ENCODE data around the gene MAB21L3.
A peak's percentile ranks its signal among the peaks of the same experiment; 100 is the strongest.
"Not testable (repeated sequence)": the region's sequence is repeated elsewhere in the genome, so short reads cannot be mapped to it uniquely, and the experiment has no call there.

MAB21L3 gene

DNA sequence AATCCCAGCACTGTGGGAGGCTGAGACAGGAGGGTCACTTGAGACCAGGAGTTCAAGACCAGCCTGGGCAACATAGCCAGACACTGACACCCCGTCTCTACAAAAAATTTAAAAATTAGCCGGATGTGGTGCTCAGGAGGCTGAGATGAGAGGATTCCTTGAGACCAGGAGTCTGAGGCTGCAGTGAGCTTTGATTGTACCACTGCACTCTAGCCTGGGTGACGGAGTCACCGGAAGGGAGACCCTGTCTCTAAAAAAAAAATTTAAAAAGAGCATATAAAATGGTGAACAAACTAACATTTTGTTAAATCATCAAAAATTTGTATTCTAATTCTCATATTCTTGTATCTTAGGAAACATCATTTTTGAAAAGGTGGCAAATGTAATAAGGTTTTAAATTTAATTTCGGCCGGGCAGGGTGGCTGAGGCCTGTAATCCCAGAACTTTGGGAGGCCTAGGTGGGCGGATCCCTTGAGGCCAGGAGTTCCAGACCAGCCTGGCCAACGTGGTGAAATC is 27.1 kb downstream of the MAB21L3 start:
- no peak for DNase-seq (ENCODE audit: low read depth)

DNA sequence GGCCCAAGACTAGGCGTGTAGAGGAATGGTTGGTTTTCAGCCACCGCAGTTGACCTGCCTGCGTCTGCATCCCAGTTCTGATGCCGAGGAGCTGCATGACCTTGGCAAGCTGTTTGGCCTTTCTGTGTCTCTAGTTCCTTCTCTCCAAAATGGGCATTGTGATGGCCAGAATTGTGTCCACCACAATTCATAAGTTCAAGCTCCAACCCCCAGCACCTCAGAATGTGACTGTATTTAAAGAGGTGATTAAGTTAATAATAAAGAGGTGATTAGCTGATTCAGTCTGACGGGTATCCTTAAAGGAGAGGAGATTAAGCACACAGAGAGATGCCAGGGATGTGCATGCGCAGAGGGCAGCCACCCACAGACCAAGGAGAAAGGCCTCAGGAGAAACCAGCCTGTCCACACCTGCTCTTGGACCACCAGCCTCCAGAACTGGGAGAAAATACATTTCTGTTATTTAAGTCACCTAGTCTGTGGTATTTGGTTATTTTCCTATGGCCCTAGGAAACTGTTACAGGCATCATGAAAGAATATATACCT is 28.5 kb downstream of the MAB21L3 start:
- no peak for DNase-seq (ENCODE audit: low read depth)

DNA sequence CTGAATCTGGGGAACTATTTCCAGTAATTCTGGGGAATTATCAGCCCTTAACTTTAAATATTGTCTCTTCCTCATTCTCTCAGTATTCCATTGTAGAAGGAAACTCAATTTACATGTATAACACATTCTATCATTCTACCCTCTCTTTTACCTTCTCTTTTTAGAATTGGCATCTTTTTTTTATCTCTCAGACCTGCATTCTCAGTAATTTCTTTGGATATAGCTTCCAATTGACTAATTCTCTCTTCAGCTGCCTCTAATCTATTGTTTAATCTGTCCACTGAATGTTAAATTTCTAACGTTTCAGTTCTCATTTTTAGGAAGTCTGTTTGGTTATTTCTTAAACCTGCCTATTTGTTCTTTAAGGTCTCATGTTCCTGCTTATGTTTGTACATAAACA is 33.0 kb downstream of the MAB21L3 start:
- no peak for DNase-seq (ENCODE audit: low read depth)

- not testable (repeated sequence) for DNase-seq (ENCODE audit: low read depth)
Measured at GRCh38 chr1:116146447-116147113, 35.4 kb downstream of the MAB21L3 start.

DNA sequence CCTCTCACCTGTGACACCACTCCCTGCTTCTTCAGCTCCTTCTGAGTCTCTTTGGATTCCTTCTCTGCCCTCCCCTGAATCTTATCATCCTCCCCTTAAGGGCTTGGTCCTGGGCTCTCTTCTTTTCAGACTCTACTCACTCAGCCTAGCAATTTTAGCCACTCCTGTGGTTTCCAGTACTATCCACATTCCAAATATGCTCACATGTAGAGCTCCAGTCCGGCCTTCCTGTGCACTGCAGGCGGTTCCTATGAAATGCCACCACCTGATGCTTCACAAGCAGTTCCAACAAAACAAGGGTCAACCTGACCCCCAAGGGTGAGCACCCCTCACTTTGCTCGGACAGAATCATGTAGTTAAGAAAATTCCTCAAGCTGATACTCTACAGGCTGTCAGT is 35.9 kb downstream of the MAB21L3 start:
- no peak for DNase-seq (ENCODE audit: low read depth)

- no peak for DNase-seq (ENCODE audit: low read depth)
Measured at GRCh38 chr1:116147972-116148371, 36.8 kb downstream of the MAB21L3 start.

- DNase-seq (ENCODE audit: low read depth): no peak
Measured at GRCh38 chr1:116148967-116149366, 37.8 kb downstream of the MAB21L3 start.

- no peak for DNase-seq (ENCODE audit: low read depth)
Measured at GRCh38 chr1:116150368-116150767, 39.2 kb downstream of the MAB21L3 start.

DNA sequence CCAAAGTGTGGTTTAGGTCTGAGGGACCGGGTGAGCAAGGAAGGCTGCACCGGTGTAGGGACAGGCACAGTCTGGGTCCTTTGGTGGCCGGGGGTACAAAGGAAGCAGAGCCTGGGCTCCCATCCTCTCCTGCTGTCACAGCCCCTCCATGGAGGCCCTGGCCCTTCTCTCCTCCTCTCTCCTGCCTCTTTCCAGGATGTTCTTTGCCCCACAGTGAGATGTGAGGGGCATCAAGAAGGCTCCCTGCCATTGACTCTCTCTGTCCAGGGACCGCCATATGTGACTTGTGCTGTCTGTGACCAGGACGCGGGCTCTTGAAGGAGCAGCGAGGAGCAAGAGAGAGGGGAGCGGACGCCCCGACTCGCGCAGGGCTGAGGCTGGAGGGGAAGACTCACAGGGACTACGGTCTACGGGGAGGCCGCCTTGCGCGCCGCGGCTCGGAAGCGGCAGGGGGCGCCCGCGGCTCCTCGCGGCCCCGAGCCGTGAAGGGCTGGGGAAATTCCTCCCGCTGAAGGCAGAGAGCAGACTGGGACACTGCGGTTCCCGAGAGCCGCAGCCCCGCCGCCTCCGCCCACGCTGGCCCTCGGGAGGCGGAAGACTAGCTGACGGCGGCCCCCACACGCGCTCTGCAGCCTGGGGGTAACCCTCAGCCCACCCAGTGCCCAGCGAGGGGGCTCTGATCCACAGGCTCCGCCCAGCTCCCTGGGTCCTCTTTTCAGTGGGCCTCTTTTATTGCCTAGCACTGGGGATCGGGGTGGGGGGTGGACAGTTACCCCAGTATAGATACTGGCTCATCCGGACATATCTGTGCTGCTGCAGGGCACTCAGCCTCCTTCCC is 40.8 kb downstream of the MAB21L3 start:
- DNase-seq (ENCODE audit: low read depth): peak; percentile 54

GRCh38 chr1:116152577-116152943 is 41.4 kb downstream of the MAB21L3 start:
- no peak for DNase-seq (ENCODE audit: low read depth)

DNA sequence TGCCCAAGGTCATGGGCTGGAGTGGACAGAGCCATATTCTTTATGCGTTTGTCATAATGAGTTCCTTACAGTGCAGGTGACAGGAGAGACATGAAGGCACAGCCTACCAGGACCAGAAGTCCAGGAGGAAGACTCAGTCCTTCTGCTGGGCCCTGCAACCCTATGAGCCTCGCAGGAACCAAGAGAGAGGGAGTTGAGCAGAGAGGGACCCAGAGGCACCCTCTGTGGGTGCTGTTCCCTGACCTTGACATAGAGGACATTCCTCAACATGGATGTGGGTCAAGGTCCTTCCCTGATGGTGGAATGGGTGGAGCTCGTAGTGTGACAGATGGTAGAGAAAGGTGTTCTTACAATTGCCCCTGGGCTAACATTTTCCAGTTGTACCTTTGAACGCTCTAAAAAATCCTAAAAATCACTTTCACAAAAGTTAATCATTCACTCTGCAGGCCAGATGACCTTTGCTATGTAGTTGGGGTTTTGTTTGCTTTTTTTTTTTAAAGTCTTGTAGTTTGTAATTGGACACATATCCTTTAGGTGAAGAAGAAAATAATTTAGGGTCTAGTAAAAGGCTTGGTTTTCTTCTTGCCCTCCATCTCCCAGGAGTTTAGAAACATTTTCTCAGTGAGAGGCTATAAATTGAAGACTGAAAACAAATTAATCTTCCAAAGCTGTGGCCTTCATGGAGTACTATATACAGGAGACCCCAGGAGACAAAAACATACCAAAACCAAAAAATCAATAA is 41.9 kb downstream of the MAB21L3 start:
- DNase-seq (ENCODE audit: low read depth): no peak

- DNase-seq (ENCODE audit: low read depth): no peak
Measured at GRCh38 chr1:116153692-116154031, 42.5 kb downstream of the MAB21L3 start.

DNA sequence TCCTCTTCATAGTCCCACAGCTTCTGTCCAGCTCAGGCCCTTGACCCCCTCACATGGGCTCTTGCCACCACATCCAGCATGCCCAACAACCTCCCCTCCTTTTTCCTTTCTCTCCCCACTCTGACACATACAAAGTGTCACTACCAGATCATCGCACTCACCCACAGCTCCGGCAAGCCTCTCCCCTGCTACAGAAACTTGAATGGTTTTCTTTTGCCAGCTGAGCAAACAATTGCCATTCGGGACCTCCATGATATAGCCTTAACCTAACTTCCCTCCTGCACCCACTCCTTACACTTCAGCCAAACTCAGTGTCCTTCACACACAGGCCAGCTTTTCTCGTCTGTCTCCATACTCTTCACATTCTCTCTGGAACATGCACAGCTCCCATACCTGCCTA is 43.3 kb downstream of the MAB21L3 start:
- no peak for DNase-seq (ENCODE audit: low read depth)

DNA sequence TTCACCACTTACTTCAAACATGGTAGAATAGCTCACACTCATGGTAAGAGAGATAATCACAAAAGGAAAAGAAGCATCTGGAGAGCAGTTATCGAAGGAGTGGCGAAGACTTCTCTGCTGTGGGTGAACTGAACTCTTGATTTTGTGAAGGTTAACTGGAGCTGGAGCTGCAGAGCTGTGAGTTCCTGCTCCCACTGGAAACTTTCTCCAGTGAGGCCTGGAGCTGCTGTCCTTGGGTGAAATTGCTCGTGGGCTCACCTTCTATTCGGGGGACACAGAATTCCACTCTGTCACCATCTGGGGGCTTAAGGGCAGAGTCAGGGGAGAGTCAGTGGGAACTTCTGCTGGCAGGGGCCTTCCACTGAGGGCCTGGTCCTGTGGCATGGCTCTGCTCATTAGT is 45.9 kb downstream of the MAB21L3 start:
- no peak for DNase-seq (ENCODE audit: low read depth)

DNA sequence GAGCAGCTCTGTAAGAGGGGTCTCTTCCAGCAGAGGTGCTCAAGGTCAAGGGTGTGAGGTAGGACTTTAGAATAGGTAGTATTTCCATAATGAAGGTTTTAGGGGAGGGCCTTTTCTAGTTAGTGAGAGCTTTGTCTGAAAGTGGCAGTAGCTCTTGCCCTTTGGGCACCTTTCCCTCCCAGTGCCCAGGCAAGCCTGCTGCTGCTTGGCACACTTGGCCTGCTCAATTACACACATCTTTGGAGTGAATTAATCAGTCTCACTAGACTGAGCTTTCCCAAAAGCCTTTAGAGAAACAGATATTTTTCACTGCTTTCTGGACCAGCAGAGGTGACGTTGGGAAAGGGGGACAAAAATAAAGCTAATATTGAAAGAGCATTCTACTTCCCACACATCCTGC is 48.0 kb downstream of the MAB21L3 start:
- no peak for DNase-seq (ENCODE audit: low read depth)

- no peak for DNase-seq (ENCODE audit: low read depth)
Measured at GRCh38 chr1:116159611-116160010, 48.4 kb downstream of the MAB21L3 start.

DNA sequence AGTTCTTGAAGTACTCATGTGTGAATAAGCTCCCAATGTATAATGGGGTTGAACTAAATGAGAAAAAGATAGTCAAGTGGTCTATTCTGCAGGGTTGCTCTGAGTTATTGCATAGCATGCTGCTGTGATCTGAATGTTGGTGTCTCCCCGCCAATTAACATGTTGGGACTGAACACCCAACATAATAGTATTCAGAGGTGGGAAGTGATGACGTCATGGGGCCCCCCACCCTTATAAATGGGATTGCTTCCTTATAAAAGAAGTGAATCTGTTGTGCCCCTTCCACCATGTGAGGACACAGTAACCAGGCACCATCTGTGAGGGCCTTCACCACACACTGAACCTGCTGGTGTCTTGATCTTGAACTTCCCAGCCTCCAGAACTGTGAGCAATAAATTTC is 50.2 kb downstream of the MAB21L3 start:
- no peak for DNase-seq (ENCODE audit: low read depth)

DNA sequence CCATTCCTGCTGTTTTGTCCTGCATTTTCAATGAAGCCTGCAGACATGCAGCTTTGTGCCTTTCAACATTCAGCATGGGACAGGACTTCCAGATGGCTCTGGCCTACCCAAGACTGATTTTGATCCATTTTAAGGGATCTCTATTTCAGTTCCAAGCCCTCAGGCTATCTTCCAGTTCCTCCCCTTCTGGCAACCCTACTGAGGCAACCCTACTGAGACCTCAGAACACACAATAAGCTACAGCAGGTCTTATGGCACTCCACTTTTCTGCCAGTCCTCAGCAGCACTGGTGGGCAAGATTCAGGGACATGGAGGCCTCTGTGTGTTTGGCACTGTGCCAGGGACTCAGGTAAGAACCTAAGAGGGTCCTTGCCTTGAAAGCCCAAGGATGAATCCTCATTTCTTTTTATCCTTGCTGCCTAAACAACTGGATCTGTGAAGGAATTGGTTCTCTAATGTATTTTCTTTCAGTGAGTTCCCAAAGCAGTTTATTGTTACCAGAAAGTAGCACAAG is 50.7 kb downstream of the MAB21L3 start:
- no peak for DNase-seq (ENCODE audit: low read depth)

DNA sequence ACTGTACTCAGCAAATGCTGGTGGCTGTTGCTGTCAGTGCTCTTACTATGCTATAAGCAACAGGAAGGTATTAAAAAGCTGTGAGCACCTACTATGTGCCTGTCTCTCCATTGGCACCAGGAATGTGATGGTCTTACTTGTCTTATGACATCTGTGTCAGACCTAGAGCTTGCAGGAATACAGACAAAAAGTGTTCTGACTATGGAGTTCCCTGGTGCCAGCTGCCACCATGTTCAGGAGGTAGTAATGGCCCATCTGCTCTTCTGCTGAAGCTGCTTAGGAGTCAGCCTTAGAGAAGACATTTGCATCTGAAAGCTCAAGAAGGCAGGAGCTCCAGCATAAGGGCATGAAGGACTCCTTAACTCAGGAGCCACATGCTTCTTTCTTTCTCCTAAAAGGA is 52.3 kb downstream of the MAB21L3 start:
- DNase-seq (ENCODE audit: low read depth): no peak

- DNase-seq (ENCODE audit: low read depth): no peak
Measured at GRCh38 chr1:116164150-116164549, 53.0 kb downstream of the MAB21L3 start.

GRCh38 chr1:116164604-116165368 is 53.6 kb downstream of the MAB21L3 start:
- no peak for DNase-seq (ENCODE audit: low read depth)

- no peak for DNase-seq (ENCODE audit: low read depth)
Measured at GRCh38 chr1:116165572-116165971, 54.4 kb downstream of the MAB21L3 start.
